Epithelial cell of esophagus (primary cell): Measurements from ENCODE around the gene KRTAP5-10.
"Not testable (repeated sequence)": the region's sequence is repeated elsewhere in the genome, so short reads cannot be mapped to it uniquely, and the experiment has no call there.

ENCODE experiments used
- DNase-seq: peaks from one replicate; pipeline ENCODE4 v3.0.0; 2010; ENCODE audit warnings: low read depth
- H3K4me3 ChIP-seq: 2 replicates; pipeline ENCODE4 v1.5.1; 2011; ENCODE audit warnings: mild to moderate bottlenecking, low read length, control low read depth
- TF ChIP-seq, protein P1 (sequence below): IDR thresholded peaks from 2 replicates; pipeline ENCODE4 v1.5.1; 2011; ENCODE audit warnings: low read depth, mild to moderate bottlenecking, low read length, control low read depth, inconsistent platforms; ENCODE audit not compliant: insufficient read depth; ENCODE audit errors: missing control alignments

The KRTAP5-10 gene

DNA sequence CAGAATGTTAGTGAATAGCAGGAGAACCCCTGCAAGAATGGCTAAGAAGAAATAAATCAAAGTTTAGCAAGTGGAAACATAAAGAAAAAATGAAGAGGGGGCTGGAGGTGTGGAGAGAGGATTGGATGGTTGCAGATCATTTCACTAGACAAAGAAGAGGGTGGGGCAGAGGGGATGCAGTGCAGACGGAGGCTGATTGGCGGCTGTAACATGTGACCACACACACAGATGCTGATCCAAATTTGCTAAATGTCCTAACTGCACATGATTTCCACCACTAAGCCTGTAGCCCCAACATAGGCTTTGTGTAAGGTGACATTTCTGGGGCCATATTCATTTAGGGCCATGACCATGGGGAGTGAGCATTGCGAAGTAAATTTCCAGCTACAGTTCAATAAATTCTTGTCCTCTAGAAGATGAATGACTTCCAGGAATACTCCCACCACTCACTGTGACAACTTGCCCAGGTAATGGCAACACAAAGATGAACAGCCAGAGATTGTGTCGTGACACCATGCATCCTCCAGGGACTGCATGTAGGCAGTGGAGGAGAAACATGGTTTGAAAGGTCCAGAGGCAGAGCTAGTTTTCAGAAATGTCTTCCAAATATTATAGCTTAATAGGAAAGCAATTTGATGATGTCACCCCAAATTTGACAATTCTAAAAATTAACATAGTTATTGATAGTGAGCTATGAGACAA is 10.5 kb downstream of the KRTAP5-10 start:
- no peak for DNase-seq
- TF ChIP-seq, protein P1, sequence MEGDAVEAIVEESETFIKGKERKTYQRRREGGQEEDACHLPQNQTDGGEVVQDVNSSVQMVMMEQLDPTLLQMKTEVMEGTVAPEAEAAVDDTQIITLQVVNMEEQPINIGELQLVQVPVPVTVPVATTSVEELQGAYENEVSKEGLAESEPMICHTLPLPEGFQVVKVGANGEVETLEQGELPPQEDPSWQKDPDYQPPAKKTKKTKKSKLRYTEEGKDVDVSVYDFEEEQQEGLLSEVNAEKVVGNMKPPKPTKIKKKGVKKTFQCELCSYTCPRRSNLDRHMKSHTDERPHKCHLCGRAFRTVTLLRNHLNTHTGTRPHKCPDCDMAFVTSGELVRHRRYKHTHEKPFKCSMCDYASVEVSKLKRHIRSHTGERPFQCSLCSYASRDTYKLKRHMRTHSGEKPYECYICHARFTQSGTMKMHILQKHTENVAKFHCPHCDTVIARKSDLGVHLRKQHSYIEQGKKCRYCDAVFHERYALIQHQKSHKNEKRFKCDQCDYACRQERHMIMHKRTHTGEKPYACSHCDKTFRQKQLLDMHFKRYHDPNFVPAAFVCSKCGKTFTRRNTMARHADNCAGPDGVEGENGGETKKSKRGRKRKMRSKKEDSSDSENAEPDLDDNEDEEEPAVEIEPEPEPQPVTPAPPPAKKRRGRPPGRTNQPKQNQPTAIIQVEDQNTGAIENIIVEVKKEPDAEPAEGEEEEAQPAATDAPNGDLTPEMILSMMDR: no peak
- no peak overlapping the region for H3K4me3 ChIP-seq

DNA sequence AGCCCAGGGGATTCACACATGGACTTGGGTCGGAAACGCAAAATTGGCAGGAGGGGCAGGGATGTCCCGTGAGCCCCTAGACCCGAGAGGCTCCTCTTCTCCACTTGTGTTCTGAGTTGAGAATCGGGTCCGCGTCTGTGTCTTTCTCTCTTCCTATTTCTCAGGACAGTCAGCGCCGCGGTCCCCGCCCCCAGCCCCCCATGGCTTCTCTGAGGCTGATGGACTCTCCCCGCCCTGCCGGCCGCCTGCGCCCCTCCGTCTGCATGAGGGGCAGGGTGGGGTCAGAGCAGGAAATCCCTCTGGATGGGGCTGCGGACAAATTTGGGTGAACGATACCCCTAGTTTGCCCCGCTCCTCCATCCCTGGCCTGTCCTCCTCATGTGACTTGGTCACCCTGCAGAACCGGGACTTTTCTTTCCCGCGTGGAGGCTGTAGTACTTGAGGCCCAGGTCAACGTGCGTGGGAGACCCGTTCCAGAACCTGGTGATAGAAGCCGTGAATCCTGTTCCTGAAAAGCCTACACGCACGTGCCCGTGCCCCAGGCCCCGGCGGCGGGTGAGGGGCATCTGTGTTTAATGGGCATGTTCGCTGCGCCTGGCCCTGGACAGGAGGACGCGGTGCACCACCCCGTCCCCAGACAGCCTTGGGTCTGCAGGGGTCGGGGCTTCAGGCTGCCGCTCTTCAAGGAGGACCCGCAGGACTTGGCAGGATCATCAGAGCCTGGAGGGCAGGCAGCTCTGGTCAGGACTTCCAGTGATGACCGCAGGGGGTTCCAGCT is 11.5 kb downstream of the KRTAP5-10 start:
- not testable (repeated sequence) for DNase-seq

DNA sequence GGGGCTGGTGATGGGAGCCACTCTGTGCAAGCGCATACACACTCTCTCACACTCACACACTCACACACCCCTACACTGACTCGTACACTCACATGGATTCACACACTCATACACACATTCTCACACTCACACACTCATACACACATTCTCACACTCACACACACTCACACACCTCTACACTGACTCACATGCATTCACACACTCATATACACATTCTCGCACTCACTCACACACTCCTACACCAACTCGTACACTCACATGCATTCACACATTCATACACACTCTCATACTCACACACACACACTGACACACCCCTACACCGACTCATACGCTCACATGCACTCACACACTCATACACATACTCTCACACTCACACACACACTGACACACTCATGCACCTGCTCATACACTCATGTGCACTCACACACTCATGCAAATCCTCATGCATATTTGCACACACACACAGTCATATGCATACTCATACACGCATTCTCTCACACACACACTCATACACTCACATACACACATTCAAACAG is 12.2 kb downstream of the KRTAP5-10 start:
- DNase-seq: no peak
- H3K4me3 ChIP-seq: no peak overlapping the region
- TF ChIP-seq, protein P1: no peak

More for the DNA sequence above, 11.5 kb downstream of the KRTAP5-10 start:
- not testable (repeated sequence) for H3K4me3 ChIP-seq

DNA sequence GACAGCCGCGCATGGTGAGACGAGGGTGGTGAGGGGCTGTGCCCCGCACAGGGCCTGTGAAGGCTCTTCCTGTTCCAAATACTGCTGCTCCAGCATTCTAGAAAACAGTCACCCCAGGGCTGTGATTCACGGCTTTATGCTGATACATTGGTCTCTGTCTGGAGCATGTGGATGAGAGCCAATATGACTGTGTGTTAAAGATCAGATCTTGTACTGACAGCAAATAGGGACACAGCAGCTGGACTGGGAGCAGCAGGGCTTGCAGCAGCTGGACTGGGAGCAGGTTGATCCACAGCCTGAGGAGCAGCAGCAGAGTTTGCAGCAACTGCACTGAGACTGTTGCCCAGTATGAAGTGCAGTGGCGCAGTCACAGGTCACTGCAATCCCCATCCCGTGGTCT is 14.2 kb downstream of the KRTAP5-10 start:
- not testable (repeated sequence) for DNase-seq, H3K4me3 ChIP-seq

DNA sequence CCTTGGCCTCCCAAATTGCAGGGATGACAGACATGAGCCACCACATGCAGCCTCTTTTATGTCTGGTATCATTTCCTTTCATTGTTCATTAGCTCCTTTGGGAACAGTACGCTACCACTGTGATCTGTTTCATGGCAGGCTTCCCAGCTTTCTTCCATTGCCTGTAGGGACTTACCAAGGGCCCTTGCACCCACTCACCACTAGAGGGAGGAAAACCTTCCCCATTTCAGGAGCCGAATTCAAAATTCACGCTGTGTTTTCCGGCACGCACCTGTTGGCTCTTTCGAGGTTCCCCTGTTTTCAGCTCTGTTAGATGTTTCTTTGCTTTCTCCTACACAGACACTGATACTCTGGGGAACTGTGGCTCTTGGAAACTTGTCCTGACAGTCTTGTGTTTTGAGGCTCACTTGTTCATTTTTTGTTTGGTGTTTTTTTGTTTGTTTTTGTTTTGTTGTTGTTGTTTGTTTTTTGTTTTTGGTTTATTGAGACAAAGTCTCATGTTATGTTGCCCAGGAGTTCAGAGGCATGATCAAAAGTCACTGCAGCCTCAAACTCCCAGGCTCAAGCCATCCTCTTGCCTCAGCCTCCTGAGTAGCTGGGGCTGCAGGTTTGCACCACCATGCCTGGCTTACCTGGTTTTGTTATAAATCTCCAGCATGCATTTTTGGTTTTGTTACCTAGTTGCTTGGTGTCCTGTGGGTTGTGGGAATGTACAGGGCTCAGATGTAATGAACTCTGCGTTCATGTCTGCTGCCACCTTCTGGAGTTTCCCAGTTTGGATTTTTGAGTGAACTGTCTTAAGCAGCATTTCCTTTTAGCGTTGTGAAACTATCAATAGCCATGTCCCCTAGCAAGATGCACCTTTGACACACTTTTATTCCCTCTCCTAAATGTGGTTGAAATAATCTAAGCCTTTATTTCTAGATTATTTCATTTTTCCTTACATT is 15.0 kb downstream of the KRTAP5-10 start:
- TF ChIP-seq, protein P1: peak; percentile 94
- H3K4me3 ChIP-seq: no peak overlapping the region
- DNase-seq: peak; percentile 63

DNA sequence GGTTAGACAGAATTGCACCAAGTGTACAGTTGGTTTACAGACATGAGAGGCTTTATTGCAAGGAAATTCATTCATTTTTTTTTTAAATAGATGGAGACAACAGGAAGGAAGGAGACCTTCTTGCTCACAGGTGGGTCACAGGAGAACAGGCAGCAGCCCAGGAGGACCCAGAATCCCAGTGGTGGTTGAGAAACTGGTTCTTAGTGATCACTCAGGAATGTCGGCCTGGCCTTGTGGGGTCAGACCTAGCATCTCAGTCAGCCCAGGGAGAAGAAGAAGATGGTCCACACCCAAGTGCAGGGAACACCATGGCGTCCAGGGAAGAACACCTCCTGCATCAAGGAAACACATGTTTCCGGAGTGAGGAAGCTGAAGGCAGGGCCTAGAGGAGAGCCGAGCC is 16.5 kb downstream of the KRTAP5-10 start:
- TF ChIP-seq, protein P1: no peak
- no peak for DNase-seq
- H3K4me3 ChIP-seq: no peak overlapping the region

DNA sequence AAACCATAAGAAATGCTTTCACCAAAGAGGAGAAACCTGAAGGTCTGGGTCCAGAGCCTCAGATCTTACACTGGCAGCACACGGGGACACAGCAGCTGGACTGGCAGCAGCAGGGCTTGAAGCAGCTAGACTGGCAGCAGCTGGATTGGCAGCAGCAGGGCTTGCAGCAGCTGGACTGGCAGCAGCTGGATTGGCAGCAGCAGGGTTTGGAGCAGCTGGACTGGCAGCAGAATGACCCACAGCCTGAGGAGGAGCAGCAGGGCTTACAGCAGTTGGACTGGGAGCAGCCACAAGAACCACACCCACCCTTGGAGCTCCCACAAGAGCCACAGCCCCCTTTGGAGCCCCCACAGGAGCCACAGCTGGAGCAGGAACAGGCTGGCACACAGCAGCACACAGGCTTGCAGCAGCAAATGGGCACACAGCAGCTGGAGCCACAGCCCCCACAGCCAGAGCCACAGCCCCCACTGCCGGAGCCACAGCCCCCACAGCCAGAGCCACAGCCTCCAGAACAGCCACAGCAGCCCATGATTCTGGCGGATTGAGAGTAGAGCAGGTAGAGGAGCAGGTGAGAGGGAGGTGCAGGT is 17.0 kb downstream of the KRTAP5-10 start, which contains the start of gene KRTAP5-11:
KRTAP5-11 (minus strand) TSS at position 567 of the 587 bp plus-strand sequence; CDS start at position 529, 38 bp downstream.
- no peak within 1 kb of the TSS for H3K4me3 ChIP-seq
- TF ChIP-seq, protein P1: no peak
- DNase-seq: no peak

DNA sequence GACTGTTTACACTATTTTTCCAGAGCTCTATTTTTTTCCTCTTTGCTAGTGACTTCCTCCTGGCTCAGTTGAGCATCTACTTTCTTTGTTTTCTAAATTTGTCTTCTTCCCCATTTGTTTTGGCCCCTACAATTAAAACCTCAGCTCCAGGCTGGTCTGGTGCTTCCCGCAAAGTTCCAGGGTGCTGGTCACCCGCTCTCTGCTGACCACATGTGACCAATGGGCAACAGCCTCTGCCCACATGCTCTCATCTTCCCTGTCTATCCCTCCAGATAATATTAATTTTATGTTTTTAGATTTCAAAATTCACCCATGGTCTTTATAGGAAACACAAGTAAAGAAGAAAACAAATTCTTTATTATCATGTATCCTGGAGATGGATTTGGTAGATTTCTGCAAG is 17.6 kb downstream of the KRTAP5-10 start:
- DNase-seq: not testable (repeated sequence)

DNA sequence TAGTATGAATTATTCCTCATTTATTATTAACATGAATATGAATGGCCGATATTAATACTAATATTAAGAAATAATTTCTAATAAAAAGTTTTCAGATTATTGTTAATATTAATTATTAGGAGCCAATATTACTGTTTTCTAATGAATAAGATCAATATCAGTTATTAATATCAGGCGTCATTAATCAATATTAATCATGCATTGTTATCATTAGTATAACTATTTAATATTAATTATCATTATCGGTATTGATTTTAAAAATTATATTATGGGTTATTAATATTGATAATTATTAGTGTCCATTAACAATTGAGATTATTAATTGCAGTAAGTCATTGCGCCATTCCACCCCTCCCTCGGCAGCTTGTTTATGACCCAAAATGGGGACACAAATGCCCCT is 20.3 kb downstream of the KRTAP5-10 start:
- not testable (repeated sequence) for H3K4me3 ChIP-seq, DNase-seq

More for the DNA sequence above, 17.6 kb downstream of the KRTAP5-10 start:
- not testable (repeated sequence) for H3K4me3 ChIP-seq

DNA sequence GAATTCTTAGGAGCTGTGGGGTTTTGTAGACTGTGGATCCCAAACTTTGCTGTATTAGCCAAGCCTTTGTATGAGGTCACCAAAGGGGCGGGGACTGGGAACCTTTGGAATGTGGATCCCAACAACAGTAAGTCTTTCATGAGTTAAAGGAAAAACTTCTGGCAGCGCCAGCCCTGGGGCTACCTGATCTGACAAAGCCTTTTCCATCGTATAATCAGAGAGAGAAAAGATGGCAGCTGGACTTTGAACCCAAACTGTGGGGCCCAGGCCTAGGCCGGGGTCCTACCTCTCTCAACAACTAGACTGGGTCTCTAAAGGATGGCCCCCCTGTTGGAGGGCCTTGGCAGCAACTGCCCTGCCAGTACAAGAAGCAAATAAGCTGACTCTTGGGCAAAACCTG is 23.0 kb downstream of the KRTAP5-10 start:
- H3K4me3 ChIP-seq, DNase-seq: not testable (repeated sequence)
